Trophoblast cell (in vitro differentiated cells and primary cell): ENCODE measurements around the gene GTF2E1.

Source experiments
- DNase-seq, 2 donors: peaks; one replicate each; pipeline ENCODE4 v3.0.0-alpha.2; 2016
- H2AFZ ChIP-seq: 2 replicates; pipeline ENCODE4 v1.6.1; 2013; ENCODE audit warnings: low read length, moderate library complexity, mild to moderate bottlenecking; ENCODE audit not compliant: insufficient read depth, poor library complexity
- H2AK5ac ChIP-seq: 2 replicates; pipeline ENCODE4 v1.6.1; 2013; ENCODE audit warnings: mild to moderate bottlenecking, low read length
- H2BK120ac ChIP-seq: 2 replicates; pipeline ENCODE4 v1.6.1; 2013; ENCODE audit warnings: low read length, mild to moderate bottlenecking, moderate library complexity; ENCODE audit not compliant: insufficient read depth, poor library complexity
- H2BK12ac ChIP-seq: 2 replicates; pipeline ENCODE4 v1.6.1; 2013; ENCODE audit warnings: mild to moderate bottlenecking, low read length, moderate library complexity
- H2BK5ac ChIP-seq: 2 replicates; pipeline ENCODE4 v1.6.1; 2013; ENCODE audit warnings: low read length, low read depth, moderate library complexity, mild to moderate bottlenecking; ENCODE audit not compliant: poor library complexity
- H3K14ac ChIP-seq: 2 replicates; pipeline ENCODE4 v1.6.1; 2013; ENCODE audit warnings: mild to moderate bottlenecking, low read length
- H3K18ac ChIP-seq: 2 replicates; pipeline ENCODE4 v1.6.1; 2013; ENCODE audit warnings: mild to moderate bottlenecking, low read length
- H3K23ac ChIP-seq: 2 replicates; pipeline ENCODE4 v1.6.1; 2013; ENCODE audit warnings: low read length
- H3K27ac ChIP-seq: 2 replicates; pipeline ENCODE4 v1.5.1; 2013; ENCODE audit warnings: low read depth, mild to moderate bottlenecking, inconsistent platforms, low read length, moderate library complexity
- H3K27me3 ChIP-seq: 2 replicates; pipeline ENCODE4 v1.6.1; 2013; ENCODE audit warnings: inconsistent platforms, mild to moderate bottlenecking, low read length, moderate library complexity; ENCODE audit not compliant: insufficient read depth
- H3K36me3 ChIP-seq, 2 experiments: 1 replicate in 1 of 2; 2 replicates in 1 of 2; pipeline ENCODE4 v1.6.1; 2013; ENCODE audit warnings: low read length in 2 of 2, mild to moderate bottlenecking in 2 of 2, moderate library complexity in 1 of 2; ENCODE audit not compliant: insufficient read depth in 2 of 2, control insufficient read depth in 1 of 2
- H3K4ac ChIP-seq: 2 replicates; pipeline ENCODE4 v1.6.1; 2013; ENCODE audit warnings: low read depth, mild to moderate bottlenecking, low read length, moderate library complexity
- H3K4me1 ChIP-seq, 2 experiments: 1 replicate in 1 of 2; 2 replicates in 1 of 2; pipeline ENCODE4 v1.6.1; 2013; ENCODE audit warnings: low read length in 2 of 2, mild to moderate bottlenecking in 2 of 2, moderate library complexity in 1 of 2; ENCODE audit not compliant: insufficient read depth in 2 of 2, control insufficient read depth in 1 of 2
- H3K4me2 ChIP-seq: 2 replicates; pipeline ENCODE4 v1.6.1; 2013; ENCODE audit warnings: inconsistent platforms, mild to moderate bottlenecking, low read length, moderate library complexity
- H3K4me3 ChIP-seq: 2 replicates; pipeline ENCODE4 v1.5.1; 2013; ENCODE audit warnings: mild to moderate bottlenecking, low read depth, low read length, inconsistent platforms
- H3K79me1 ChIP-seq: one replicate; pipeline ENCODE4 v1.6.1; 2013; ENCODE audit warnings: low read length
- H3K79me2 ChIP-seq: 2 replicates; pipeline ENCODE4 v1.6.1; 2013; ENCODE audit warnings: low read length, mild to moderate bottlenecking; ENCODE audit not compliant: control insufficient read depth, insufficient read depth, poor library complexity
- H3K9ac ChIP-seq: 2 replicates; pipeline ENCODE4 v1.6.1; 2013; ENCODE audit warnings: mild to moderate bottlenecking, low read length
- H3K9me3 ChIP-seq: 2 replicates; pipeline ENCODE4 v1.6.1; 2013; ENCODE audit warnings: low read depth, mild to moderate bottlenecking, control low read depth, inconsistent platforms, low read length; ENCODE audit not compliant: insufficient read depth
- H4K12ac ChIP-seq: 2 replicates; pipeline ENCODE4 v1.6.1; 2013; ENCODE audit warnings: low read depth, mild to moderate bottlenecking, low read length, moderate library complexity
- H4K8ac ChIP-seq: 2 replicates; pipeline ENCODE4 v1.6.1; 2013; ENCODE audit warnings: low read depth, mild to moderate bottlenecking, low read length, moderate library complexity
- H4K91ac ChIP-seq: one replicate; pipeline ENCODE4 v1.6.1; 2013; ENCODE audit warnings: low read depth, mild to moderate bottlenecking, low read length, moderate library complexity
- WGBS: extraction: QIAGEN DNeasy Blood & Tissue Kit; methylation state at CpG from one replicate; pipeline ENCODE4 v1.1.7; 2013; ENCODE audit warnings: missing lambda C conversion rate; ENCODE audit not compliant: insufficient read length, insufficient coverage; ENCODE audit errors: extremely low coverage; 5-methylcytosine and 5-hydroxymethylcytosine counted together

GTF2E1 gene

GRCh38 chr3:120745466-120745865, 2.9 kb downstream of the GTF2E1 start:
- H3K9me3 ChIP-seq = no peaks in the 10 kb centered on the region
- H4K91ac ChIP-seq = no peak overlapping the region
- H4K8ac ChIP-seq = no peak overlapping the region
- H2AK5ac ChIP-seq = no peak overlapping the region
- H3K14ac ChIP-seq = no peak overlapping the region
- no peak overlapping the region for H3K23ac ChIP-seq
- H2BK5ac ChIP-seq = no peak overlapping the region
- H3K27ac ChIP-seq = no peak overlapping the region
- H3K4me2 ChIP-seq = no peak overlapping the region
- no peak overlapping the region for H3K18ac ChIP-seq
- no peak for DNase-seq
- H3K79me1 ChIP-seq = peaks cover 5% of the 10 kb centered on the region
- no peak overlapping the region for H3K4me3 ChIP-seq
- H3K4me1 ChIP-seq = peaks cover 3 to 5% of the 10 kb centered on the region in 2 experiments
- H3K79me2 ChIP-seq = peaks cover 8% of the 10 kb centered on the region
- peak overlapping the region; percentile 28 for H3K4ac ChIP-seq
- no peak overlapping the region for H2BK12ac ChIP-seq
- no peak overlapping the region for H2BK120ac ChIP-seq
- peaks cover 0 to 1% of the 10 kb centered on the region in 2 experiments for H3K36me3 ChIP-seq
- H2AFZ ChIP-seq = no peak overlapping the region
- no peak overlapping the region for H3K9ac ChIP-seq
- H4K12ac ChIP-seq = no peak overlapping the region
- H3K27me3 ChIP-seq = no peaks in the 10 kb centered on the region
- no CpG with 5 or more reads among the region's 3 CpGs for WGBS

- no peak for DNase-seq
- Histone ChIP-seq H3K4me2 (no peak overlapping the region), H3K27me3 (no peaks in the 10 kb centered on the region), H2AK5ac (no peak overlapping the region), H3K14ac (no peak overlapping the region), H4K12ac (no peak overlapping the region), H4K8ac (no peak overlapping the region), H3K9ac (no peak overlapping the region), H3K4ac (no peak overlapping the region), H3K4me3 (no peak overlapping the region), H2BK120ac (no peak overlapping the region), H3K9me3 (no peaks in the 10 kb centered on the region), H2BK5ac (no peak overlapping the region), H4K91ac (no peak overlapping the region), H3K27ac (no peak overlapping the region), H2BK12ac (no peak overlapping the region), H3K79me1 (no peaks in the 10 kb centered on the region), H3K79me2 (no peaks in the 10 kb centered on the region), H3K23ac (no peak overlapping the region), H3K36me3 (peaks cover 2 to 3% of the 10 kb centered on the region in 2 experiments), H2AFZ (no peak overlapping the region), H3K18ac (no peak overlapping the region), H3K4me1 (no peaks in the 10 kb centered on the region)
- WGBS = no CpG with 5 or more reads among the region's 1 CpG
Observed at GRCh38 chr3:120749843-120750242, 7.3 kb downstream of the GTF2E1 start.

DNA sequence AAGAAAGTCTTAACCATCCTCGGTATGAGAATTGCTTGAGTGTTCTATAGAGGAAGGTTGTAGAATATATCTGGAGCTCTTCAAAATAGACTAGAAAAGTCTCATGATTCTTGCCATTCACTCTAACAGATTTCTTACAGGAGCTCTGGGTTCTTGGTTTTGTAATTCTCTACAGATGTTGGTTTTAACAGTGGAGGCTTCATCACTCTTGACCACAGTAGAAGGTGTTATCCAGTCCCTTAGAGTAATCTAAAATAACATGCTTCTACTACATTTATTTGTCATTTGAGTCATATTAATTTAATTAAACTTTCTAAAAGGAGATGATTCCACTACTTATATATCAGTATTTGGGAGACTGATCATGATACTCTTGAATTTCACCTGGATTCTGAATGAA, 9.7 kb downstream of the GTF2E1 start:
- Histone ChIP-seq H3K23ac (no peak overlapping the region), H3K79me2 (no peaks in the 10 kb centered on the region), H3K27me3 (no peaks in the 10 kb centered on the region), H2BK12ac (no peak overlapping the region), H4K8ac (no peak overlapping the region), H2AK5ac (no peak overlapping the region), H3K36me3 (peaks cover 2 to 3% of the 10 kb centered on the region in 2 experiments), H2AFZ (no peak overlapping the region), H3K4me3 (no peak overlapping the region), H3K27ac (no peak overlapping the region), H2BK120ac (no peak overlapping the region), H3K4me2 (no peak overlapping the region), H3K9me3 (no peaks in the 10 kb centered on the region), H4K12ac (no peak overlapping the region), H2BK5ac (no peak overlapping the region), H3K18ac (no peak overlapping the region), H3K79me1 (no peaks in the 10 kb centered on the region), H3K9ac (no peak overlapping the region), H3K4me1 (no peaks in the 10 kb centered on the region), H4K91ac (no peak overlapping the region), H3K4ac (no peak overlapping the region), H3K14ac (no peak overlapping the region)
- DNase-seq = no peak
- no CpG with 5 or more reads among the region's 1 CpG for WGBS

GRCh38 chr3:120752865-120753264, 10.3 kb downstream of the GTF2E1 start:
- Histone ChIP-seq H3K4ac (no peak overlapping the region), H4K8ac (no peak overlapping the region), H3K18ac (no peak overlapping the region), H3K9ac (no peak overlapping the region), H3K23ac (no peak overlapping the region), H4K12ac (no peak overlapping the region), H3K27me3 (no peaks in the 10 kb centered on the region), H3K4me1 (no peaks in the 10 kb centered on the region), H2BK5ac (no peak overlapping the region), H3K4me2 (no peak overlapping the region), H3K4me3 (no peak overlapping the region), H2AFZ (no peak overlapping the region), H3K79me1 (no peaks in the 10 kb centered on the region), H2AK5ac (no peak overlapping the region), H4K91ac (no peak overlapping the region), H2BK12ac (no peak overlapping the region), H2BK120ac (no peak overlapping the region), H3K14ac (no peak overlapping the region), H3K79me2 (no peaks in the 10 kb centered on the region), H3K9me3 (no peaks in the 10 kb centered on the region), H3K36me3 (peaks cover 3% of the 10 kb centered on the region in 2 experiments), H3K27ac (no peak overlapping the region)
- no peak for DNase-seq
- WGBS = no CpG with 5 or more reads among the region's 2 CpGs
